ENCODE data around the gene PCNX2.

PCNX2 gene

GRCh38 chr1:233313434-233314155 is 18.1 kb upstream of the PCNX2 start:
- DNase-seq = peak; percentile 73

GRCh38 chr1:233304489-233305102 is 9.1 kb upstream of the PCNX2 start:
- DNase-seq = peak; percentile 66

GRCh38 chr1:233300326-233300725 is 4.8 kb upstream of the PCNX2 start:
- DNase-seq = no peak

DNA sequence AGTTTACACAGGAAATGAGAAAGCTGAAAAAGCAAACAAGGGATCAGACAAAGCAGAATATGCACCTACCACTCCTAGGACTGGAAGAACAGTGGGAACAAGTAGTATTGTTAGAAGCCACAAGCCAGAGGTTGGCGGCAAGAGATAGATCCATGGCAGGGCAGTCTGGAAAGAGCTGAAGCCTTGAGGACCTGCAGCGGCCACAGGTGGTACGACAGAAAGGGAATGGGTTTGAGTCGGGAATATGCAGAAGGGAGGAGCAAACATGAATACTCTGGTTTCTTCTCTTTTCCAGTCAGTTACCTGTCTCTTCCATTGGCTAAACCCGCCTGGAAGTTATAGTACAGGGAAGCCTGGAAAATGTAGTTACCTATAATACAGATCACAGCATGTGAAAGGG is 3.9 kb upstream of the PCNX2 start:
- no peak for DNase-seq

DNA sequence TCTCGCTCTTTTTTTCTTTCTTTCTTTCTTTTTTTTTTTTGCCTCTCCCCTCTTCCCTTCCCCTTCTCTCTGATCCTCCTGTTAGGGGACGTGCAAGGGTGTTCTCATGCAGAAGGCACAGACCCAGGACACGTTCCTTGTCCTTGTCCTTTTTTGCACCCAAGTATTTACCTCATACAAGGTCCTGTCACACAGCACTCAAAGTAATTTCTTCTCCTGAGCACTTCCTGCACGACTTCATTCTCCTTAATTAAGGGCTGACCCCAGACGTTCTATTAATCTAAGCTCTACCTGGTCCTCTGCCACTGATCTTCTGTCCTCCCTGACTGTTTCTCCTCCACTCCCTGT is 424 bp upstream of the PCNX2 start:
- DNase-seq = peak; percentile 47

GRCh38 chr1:233294913-233295236 is 650 bp downstream of the PCNX2 start:
- peak; percentile 86 for DNase-seq

GRCh38 chr1:233293556-233294446 is 1.7 kb downstream of the PCNX2 start:
- peak; percentile 68 for DNase-seq

- no peak for DNase-seq
These were observed 5.0 kb downstream of the PCNX2 start for GRCh38 chr1:233290396-233291034.

GRCh38 chr1:233289676-233290075 is 5.8 kb downstream of the PCNX2 start:
- peak; percentile 95 for DNase-seq

DNA sequence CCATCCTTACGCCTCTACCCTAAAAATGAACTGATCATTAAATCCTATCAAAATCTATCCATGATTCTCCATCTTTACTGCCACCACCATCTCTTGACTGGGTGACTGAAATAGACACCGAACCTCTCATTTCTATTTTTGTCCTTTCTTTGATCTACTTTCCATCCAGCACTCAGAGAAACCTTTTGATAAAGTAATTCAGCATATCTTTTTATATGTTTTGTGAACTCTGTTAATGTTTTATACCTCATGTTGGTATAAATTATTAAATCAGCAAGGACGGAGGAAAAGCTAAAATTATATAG is 13.0 kb downstream of the PCNX2 start:
- no peak for DNase-seq

- DNase-seq = no peak
These were observed 13.6 kb downstream of the PCNX2 start for GRCh38 chr1:233281711-233282581.

- DNase-seq = no peak
These were observed 15.6 kb downstream of the PCNX2 start for GRCh38 chr1:233279971-233280370.

DNA sequence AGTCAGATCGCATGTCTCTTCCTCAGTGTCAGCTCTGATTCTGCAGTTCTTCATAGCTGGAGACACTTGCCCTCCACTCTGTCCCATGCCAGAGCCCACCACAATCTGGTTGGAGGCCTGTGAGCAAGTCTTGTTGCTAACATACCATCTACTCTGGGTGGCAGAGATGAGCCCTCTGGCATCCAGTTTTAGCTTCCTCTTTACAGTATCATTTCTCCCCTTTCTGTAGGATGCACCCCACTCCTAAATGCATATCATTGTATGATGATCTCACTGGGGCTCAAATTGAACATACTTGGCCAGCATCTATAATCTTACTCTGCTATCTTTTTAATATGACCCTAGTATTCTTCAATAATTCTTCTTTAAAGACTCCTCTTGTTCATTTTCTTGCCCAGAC is 16.9 kb downstream of the PCNX2 start:
- DNase-seq = no peak

DNA sequence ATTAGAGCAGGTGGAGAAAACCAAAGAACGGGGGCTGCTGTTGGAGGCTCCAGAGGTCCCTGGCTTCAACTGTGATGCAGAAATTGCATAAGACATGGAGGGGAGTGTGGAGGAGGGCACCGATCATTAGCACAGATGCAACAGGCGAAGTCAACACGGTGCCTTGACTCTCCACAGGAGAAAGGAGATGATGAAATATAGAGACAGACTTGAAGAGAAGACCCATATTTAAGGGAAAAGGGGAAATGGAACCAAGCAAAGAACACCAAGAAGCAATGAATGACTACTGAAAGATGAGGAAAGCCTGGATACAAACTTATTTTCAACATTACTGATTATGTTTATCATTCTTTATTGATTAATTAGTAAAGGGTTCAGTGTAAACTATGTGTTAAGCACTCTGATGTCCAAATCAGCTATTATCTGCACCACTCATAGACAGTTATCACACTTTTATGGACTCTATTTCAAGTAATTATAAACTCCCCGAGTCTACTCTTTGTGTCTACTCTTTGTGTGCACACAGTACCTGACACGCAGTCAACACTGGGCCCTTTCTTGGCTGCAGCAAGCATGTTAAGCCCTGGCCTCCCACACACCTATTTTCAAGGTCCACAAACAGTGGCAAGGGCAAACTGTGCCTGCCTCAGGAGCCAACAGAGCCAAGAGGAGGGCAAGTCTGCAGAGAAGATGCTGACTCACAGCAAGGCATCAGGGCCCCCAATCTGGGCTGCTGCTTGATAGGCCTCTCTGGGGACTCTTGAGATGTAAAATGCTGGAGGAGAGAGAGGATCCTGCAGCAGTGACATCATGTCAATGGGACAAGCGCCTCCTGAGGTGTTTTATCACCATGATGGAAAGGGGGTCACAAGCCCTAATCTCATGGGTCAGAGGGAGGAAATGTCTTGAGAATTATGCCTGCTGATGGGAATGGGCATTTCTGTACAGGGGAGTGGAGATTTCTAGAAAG is 17.6 kb downstream of the PCNX2 start:
- no peak for DNase-seq

GRCh38 chr1:233269656-233270055 is 25.9 kb downstream of the PCNX2 start:
- DNase-seq = no peak

GRCh38 chr1:233268389-233269022 is 27.0 kb downstream of the PCNX2 start:
- DNase-seq = no peak

DNA sequence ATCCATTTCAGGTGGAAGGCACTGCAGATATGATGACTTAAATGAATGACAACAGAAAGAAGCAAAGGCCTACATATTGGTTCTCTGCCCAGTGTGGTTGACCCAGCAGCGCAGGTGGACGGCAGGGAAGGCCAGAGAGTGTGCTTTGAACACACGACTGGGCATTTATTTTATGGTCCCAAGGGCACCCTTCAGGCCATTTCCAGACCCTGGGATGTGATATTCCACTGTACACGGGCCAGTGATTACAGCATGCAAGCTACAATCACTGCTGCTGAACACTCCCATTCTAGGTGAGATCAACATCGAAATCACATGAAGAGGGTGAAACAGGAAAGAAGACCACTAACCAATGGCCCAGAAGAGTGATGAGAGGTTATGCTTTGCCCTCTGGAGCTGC is 33.8 kb downstream of the PCNX2 start:
- no peak for DNase-seq

DNA sequence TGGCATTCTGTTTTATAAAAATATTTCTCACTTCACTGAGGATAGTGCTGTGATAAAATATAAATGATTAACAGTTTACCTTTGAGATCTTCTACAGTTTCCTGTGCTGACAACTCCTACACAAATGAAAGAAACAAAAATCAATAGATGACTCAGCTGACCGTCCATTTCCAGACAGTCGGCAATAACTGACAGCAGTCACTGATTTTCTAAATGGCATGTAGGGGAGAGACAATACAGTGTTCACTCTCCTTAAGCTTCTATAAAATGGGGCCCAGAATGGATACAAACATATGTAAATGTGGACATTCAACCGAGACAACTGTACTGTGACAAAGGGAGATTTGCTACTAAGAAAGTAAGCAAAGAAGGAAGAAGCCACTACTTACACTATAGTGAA is 34.3 kb downstream of the PCNX2 start:
- DNase-seq = no peak

- no peak for DNase-seq
These were observed 37.7 kb downstream of the PCNX2 start for GRCh38 chr1:233257786-233258185.

DNA sequence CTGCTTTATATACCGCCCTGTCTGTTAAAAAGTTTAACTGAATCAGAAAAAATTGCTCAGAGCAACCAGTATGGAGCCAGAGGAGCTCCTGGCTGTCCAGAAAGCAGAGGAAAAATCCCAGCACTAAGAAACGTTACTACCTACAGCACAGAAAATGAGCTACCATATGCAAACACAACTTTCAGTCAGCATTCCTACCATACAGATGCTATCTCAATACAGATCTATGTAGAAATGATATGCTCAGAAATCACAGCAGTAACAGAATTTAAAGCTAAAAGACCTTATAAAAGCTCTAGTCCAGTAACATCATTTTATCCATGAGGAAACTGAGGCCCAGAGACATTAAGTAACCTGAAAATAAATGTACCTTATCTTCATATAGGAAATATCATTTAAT is 38.7 kb downstream of the PCNX2 start:
- no peak for DNase-seq

DNA sequence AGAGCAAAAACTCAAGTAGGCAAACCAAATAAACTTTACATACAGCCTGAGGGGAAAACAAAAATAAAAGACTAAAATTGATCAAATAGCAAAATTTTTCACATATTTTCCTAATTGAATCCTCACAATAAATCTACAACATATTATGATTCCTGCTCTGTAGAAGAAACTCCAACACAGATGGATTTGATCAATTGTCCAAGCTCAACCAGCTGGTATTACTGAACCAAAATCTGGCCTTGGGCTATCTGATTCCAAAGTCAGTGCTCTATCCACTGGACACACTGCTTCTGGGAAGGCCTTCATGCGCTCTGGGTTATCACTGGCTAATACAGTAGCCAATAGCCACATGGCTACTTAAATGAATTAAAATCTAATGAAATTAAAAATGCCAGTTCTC is 39.3 kb downstream of the PCNX2 start:
- no peak for DNase-seq

Data from NCI-H69 (cell line).